ENCODE data around the gene MMP11. TPM values are rescaled to one million over a fixed set of nuclear protein-coding genes. Genes with fewer than 3 reads are reported as not detected.

MMP11 gene
- total RNA-seq, 2 experiments from 2014 or later = 2.1 to 2.4 TPM

DNA sequence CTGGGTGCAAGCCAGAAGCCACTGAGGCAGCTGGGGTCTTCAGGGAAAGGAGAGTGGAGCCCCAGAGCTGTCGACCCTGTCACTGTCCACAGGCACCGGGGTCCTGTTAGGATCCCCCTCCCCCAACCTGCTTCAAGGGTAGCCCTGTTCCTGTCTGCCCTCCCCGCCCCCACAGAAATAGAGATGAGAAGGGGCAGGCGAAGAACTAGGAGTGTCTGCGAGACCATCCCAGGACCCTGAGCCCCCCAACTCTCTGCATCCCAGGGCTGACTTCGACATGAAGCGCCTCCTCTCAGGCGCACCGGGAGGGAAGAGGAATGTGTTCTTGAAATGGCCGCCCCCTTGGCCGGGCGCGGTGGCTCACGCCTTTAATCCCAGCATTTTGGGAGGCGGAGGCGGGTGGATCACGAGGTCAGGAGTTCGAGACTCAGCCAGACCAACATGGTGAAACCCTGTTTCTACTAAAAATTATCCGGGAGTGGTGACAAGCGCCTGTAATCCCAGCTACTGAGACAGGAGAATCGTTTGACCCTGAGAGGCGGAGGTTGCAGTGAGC, 21.1 kb upstream of the MMP11 start:
- peaks cover 2% of the 10 kb centered on the region for H3K27me3 Mint-ChIP-seq
- peak overlapping the region; percentile 79 for H3K27ac Mint-ChIP-seq
- POLR2A ChIA-PET = interaction anchor here (0.6 to 2.3 kb wide), 11 partner anchors 9 to 129 kb away, joined by 3 to 16 read pairs (median 4); partner anchors contain the start of genes C22orf15 and SLC2A11
- peak overlapping the region; percentile 83 for H3K4me3 Mint-ChIP-seq
- peaks cover 1% of the 10 kb centered on the region for H3K36me3 Mint-ChIP-seq
- H3K9me3 Mint-ChIP-seq = no peaks in the 10 kb centered on the region
- ATAC-seq (ENCODE audit: low read depth) (peak; percentile 35), DNase-seq (no peak)
- H3K4me1 Mint-ChIP-seq = peaks cover 12% of the 10 kb centered on the region

DNA sequence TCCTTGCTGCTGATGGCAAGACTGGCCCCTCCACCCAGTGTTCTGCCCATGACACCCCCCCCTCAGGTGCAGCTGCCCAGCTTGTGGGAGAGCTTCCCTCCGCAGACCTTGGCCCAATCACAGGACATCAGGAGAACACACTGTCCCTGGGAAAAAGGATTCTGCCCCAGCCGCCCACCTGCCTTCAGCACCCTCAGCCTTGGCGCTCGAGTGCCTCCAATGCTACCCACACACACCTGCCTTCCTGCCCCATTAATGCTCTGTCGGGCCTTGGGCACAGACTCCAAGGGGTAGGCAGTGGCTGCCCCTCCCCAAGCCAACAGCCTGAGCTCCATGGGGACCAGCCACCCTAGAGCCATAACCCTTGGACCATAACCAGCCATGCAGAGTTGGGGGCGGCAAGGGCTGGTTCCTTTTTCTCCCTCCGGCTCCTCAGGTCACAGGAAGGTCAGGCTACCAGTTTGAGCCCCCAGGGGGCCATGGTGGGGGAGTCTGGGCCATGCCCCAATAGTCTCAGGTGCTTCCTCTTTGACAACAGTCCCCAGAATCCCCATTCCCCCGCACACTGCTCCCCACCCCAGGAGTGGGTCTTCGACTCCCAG, 20.5 kb upstream of the MMP11 start:
- ATAC-seq (ENCODE audit: low read depth) (no peak), DNase-seq (no peak)
- H3K36me3 Mint-ChIP-seq = peaks cover 1% of the 10 kb centered on the region
- peak overlapping the region; percentile 70 for H3K4me3 Mint-ChIP-seq
- peak overlapping the region; percentile 78 for H3K27ac Mint-ChIP-seq
- no peaks in the 10 kb centered on the region for H3K9me3 Mint-ChIP-seq
- H3K27me3 Mint-ChIP-seq = peaks cover 2% of the 10 kb centered on the region
- H3K4me1 Mint-ChIP-seq = peaks cover 15% of the 10 kb centered on the region
- POLR2A ChIA-PET = interaction anchor here (0.7 to 2.3 kb wide), 6 partner anchors 11 to 47 kb away, joined by 3 to 16 read pairs (median 4); partner anchors contain the start of gene C22orf15

DNA sequence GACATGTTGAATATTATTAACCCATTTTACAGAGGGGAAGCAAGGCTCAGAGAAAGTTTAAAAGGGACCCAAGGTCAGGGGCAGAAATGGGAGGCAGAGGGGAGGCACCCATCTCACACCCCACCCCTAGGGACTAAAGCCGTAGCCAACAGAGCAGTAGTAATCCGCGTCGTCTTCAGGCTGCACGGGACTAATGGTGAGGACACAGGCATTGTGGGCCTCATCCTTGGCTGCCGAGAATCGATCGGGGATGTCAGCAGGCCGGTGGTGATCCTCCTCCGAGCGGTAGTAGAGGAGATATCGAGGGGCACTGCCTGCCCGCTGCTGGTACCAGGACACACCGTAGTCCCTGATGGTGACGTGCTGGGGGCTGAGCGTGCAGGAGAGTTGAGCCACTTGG, 19.9 kb upstream of the MMP11 start:
- ATAC-seq (ENCODE audit: low read depth) = no peak
- Mint-ChIP-seq H3K27ac (peak overlapping the region; percentile 60), H3K9me3 (no peaks in the 10 kb centered on the region), H3K27me3 (peaks cover 2% of the 10 kb centered on the region), H3K36me3 (peaks cover 1% of the 10 kb centered on the region), H3K4me3 (no peak overlapping the region), H3K4me1 (peaks cover 15% of the 10 kb centered on the region)
- no peak for DNase-seq
- POLR2A ChIA-PET = interaction anchor here (1.9 to 2.3 kb wide), 2 partner anchors 11 to 35 kb away, joined by 4 to 16 read pairs; partner anchors contain the start of gene C22orf15

DNA sequence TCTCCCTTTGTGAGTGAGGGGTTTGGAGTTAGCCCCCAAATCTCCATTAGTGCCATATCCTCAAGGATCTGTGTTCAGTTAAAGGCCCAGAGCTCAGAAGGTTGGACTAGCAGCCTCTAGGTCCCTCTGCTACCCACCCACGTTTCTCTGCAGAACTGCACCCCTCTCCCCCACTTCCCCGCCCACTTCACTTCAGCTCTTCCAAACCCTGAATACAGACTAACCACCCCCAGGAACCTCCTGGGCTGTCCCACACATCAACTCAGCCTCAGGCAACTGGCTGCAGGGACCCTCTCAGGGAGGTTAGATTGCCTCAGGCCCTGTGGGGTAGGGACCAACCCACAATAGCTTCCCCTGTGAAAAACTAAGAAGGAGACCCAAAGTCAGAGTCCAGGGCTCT, 19.3 kb upstream of the MMP11 start:
- H3K27ac Mint-ChIP-seq = no peak overlapping the region

DNA sequence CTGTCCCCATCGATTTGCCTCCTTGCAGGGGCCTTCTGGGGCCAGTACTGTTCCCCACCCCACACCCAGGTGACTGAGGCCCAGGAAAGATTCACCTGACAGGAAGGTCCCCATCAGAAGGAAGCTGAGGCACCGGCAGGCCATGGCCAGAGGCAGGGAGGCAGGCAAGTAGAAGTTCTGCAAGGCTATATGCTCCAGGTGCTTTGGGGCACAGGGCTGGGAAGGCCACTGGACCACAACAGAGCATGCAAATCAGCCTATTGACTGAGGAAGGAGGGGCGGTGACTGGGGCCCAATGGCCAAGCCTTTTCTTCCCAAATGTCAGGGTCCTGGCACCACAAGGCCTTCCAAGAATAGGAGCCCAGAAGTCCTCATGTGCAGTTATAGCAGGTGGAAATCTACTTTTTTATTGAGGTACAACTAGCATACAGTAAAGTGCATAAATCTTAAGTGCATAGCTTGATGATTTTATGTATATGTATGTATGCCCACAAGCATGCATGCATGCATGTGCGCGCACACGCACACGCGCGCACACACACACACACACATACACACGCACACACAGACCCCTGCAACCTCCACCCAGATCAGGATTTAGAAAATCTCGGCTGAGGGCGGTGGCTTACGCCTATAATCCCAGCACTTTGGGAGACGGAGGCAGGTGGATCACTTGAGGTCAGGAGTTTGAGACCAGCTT, 18.3 kb upstream of the MMP11 start, which contains the start of gene VPREB3:
Gene VPREB3 (minus strand): TSS at position 206 of the 700 bp plus-strand sequence. CDS start 62 bp downstream, at position 144.
- Mint-ChIP-seq H3K27ac (no peak within 1 kb of the TSS), H3K9me3 (no peaks in the 10 kb centered on the region), H3K36me3 (peaks cover 1% of the 10 kb centered on the region), H3K27me3 (peaks cover 2% of the 10 kb centered on the region), H3K4me3 (no peak within 1 kb of the TSS), H3K4me1 (peaks cover 15% of the 10 kb centered on the region)
- no peak for ATAC-seq (ENCODE audit: low read depth)
- DNase-seq = no peak
- POLR2A ChIA-PET = interaction anchor here (0.5 kb wide), 1 partner anchor 60 kb away, joined by 3 read pairs; no protein-coding TSS in a partner anchor

More for the DNA sequence above, 19.3 kb upstream of the MMP11 start:
- H3K4me1 Mint-ChIP-seq = peaks cover 15% of the 10 kb centered on the region
- peaks cover 2% of the 10 kb centered on the region for H3K27me3 Mint-ChIP-seq
- H3K9me3 Mint-ChIP-seq = no peaks in the 10 kb centered on the region
- H3K36me3 Mint-ChIP-seq = peaks cover 1% of the 10 kb centered on the region
- POLR2A ChIA-PET = interaction anchor here (1.9 kb wide), 1 partner anchor 10 kb away, joined by 4 read pairs; the partner anchor contains the start of gene C22orf15
- no peak for DNase-seq
- ATAC-seq (ENCODE audit: low read depth) = no peak
- H3K4me3 Mint-ChIP-seq = no peak overlapping the region

DNA sequence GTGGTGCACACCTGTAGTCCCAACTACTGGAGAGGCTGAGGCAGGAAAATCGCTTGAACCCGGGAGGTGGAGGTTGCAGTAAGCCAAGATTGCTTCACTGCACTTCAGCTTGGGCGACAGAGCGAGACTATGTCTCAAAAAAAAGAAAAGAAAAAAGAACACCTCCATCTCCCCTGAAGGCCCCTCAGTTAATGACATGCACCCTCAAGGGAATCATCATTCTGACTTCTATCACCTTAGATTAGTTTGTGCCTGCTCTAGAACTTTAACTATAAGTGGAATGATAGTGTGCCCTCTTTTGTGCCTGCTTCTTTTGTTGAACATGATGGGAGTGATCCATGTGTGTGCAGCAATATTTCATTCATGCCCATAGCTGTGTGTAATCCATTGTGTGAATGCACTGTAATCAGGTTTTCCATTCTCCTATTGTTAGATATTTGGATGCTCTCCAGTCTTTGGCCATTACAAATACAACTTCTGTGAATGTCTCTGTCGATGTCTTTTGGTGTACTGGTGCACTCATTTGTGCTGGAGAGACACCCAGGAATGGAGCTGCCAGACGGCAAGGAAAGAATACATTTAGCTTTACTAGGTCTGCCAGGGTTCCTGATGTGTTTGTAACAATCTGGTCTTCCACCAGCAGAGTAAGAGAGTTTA, 17.5 kb upstream of the MMP11 start:
- Mint-ChIP-seq H3K27me3 (peaks cover 2% of the 10 kb centered on the region), H3K36me3 (peaks cover 1% of the 10 kb centered on the region), H3K9me3 (no peaks in the 10 kb centered on the region), H3K27ac (no peak overlapping the region), H3K4me3 (no peak overlapping the region), H3K4me1 (peaks cover 9% of the 10 kb centered on the region)
- DNase-seq (no peak), ATAC-seq (ENCODE audit: low read depth) (no peak)
- POLR2A ChIA-PET = no interaction called here

DNA sequence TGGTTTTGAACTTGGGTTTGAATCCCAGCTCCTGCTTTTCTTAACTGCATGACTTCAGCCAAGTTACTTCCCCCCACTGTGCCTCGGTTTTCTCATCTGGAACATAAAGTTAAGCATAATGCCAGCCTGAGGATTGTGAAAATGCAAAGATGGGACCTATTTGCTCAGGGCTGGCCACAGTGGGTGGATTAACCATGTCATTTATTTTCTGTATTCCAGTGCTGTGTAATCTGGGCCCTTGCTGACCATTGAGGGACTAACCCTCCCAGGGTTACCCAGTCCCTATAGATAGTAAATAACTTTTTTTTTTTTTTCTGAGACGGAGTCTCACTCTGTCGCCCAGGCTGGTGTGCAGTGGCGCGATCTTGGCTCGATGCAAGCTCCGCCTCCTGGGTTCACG, 16.9 kb upstream of the MMP11 start:
- ATAC-seq (ENCODE audit: low read depth) (no peak), DNase-seq (no peak)
- peaks cover 2% of the 10 kb centered on the region for H3K27me3 Mint-ChIP-seq
- no peaks in the 10 kb centered on the region for H3K9me3 Mint-ChIP-seq
- H3K36me3 Mint-ChIP-seq = no peaks in the 10 kb centered on the region
- H3K27ac Mint-ChIP-seq = no peak overlapping the region
- H3K4me3 Mint-ChIP-seq = no peak overlapping the region
- peaks cover 8% of the 10 kb centered on the region for H3K4me1 Mint-ChIP-seq
- POLR2A ChIA-PET = interaction anchor here (0.7 to 1.2 kb wide), 2 partner anchors 30 to 69 kb away, joined by 3 read pairs; no protein-coding TSS in a partner anchor

DNA sequence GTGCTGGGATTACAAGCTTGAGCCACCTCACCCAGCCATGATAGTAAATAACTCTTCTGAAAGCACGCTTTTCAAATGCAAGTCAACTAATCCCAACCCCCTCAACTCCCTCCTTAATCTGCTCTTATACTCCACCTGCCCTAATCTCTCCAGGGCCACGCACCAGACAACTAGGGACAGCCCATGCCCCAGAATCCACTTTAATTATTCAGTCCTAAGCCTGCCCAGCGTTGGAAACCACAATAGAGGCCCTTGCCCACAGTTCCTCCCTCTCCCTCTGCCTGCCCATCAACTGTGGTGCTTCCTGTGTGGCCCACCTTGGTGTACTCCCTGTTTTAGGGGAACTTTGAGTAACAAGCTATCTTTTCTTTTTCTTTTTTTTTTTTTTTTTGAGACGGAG, 15.8 kb upstream of the MMP11 start:
- Mint-ChIP-seq H3K4me3 (no peak overlapping the region), H3K4me1 (peaks cover 10% of the 10 kb centered on the region), H3K9me3 (no peaks in the 10 kb centered on the region), H3K36me3 (no peaks in the 10 kb centered on the region), H3K27me3 (peaks cover 2% of the 10 kb centered on the region), H3K27ac (peak overlapping the region; percentile 26)
- POLR2A ChIA-PET = interaction anchor here (0.9 kb wide), 1 partner anchor 101 kb away, joined by 3 read pairs; the partner anchor contains the start of gene SLC2A11
- ATAC-seq (ENCODE audit: low read depth) (no peak), DNase-seq (no peak)

DNA sequence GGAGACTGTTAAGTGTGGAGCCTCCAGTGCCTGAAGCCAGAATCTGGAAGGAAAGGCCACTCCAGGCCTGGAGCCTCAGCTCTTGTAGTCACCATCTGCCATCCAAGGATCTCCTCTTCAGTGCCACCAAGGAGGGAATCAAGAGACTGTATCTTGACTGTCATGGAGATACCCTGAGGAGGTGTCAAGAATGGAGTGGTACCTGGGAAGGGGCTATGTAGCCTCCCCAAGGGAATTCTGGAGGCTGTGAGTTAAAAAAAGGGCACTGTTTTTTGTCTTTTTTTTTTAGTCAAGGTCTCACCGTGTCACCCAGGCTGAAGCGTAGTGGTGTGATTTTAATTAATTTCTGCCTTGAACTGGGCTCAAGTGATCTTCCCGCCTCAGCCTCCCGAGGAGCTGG, 13.1 kb upstream of the MMP11 start:
- DNase-seq (no peak), ATAC-seq (ENCODE audit: low read depth) (no peak)
- peaks cover 2% of the 10 kb centered on the region for H3K36me3 Mint-ChIP-seq
- no peak overlapping the region for H3K4me3 Mint-ChIP-seq
- no peak overlapping the region for H3K27ac Mint-ChIP-seq
- no peaks in the 10 kb centered on the region for H3K9me3 Mint-ChIP-seq
- peaks cover 23% of the 10 kb centered on the region for H3K4me1 Mint-ChIP-seq
- peaks cover 2% of the 10 kb centered on the region for H3K27me3 Mint-ChIP-seq
- POLR2A ChIA-PET = interaction anchor here (0.6 to 1.5 kb wide), 2 partner anchors 9 to 22 kb away, joined by 3 read pairs; partner anchors contain the start of gene ZNF70

DNA sequence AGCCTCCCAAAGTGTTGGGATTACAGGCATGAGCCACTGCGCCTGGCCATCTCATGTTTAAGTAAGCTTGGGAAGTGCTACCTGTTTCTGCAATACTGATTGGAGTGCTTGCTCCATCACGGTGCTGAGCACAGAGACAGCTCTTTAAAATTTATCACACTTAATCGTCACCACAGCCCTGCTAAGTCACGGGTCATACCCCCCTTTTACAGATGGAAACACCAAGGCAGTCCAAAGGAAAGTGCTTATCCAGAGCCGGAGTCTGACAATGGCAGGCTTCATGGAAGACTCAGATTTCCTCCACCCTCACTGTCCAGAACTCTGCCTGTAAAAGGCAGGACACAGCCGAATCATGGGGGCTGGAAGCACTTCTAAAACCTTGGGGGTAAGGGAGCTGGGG, 12.6 kb upstream of the MMP11 start:
- no peak overlapping the region for H3K4me3 Mint-ChIP-seq
- POLR2A ChIA-PET = interaction anchor here (1.5 to 1.9 kb wide), 2 partner anchors 9 kb away, joined by 3 to 7 read pairs; partner anchors contain the start of gene ZNF70
- H3K4me1 Mint-ChIP-seq = peaks cover 27% of the 10 kb centered on the region
- DNase-seq (no peak), ATAC-seq (ENCODE audit: low read depth) (no peak)
- H3K9me3 Mint-ChIP-seq = no peaks in the 10 kb centered on the region
- H3K27ac Mint-ChIP-seq = no peak overlapping the region
- peaks cover 2% of the 10 kb centered on the region for H3K27me3 Mint-ChIP-seq
- peaks cover 2% of the 10 kb centered on the region for H3K36me3 Mint-ChIP-seq

DNA sequence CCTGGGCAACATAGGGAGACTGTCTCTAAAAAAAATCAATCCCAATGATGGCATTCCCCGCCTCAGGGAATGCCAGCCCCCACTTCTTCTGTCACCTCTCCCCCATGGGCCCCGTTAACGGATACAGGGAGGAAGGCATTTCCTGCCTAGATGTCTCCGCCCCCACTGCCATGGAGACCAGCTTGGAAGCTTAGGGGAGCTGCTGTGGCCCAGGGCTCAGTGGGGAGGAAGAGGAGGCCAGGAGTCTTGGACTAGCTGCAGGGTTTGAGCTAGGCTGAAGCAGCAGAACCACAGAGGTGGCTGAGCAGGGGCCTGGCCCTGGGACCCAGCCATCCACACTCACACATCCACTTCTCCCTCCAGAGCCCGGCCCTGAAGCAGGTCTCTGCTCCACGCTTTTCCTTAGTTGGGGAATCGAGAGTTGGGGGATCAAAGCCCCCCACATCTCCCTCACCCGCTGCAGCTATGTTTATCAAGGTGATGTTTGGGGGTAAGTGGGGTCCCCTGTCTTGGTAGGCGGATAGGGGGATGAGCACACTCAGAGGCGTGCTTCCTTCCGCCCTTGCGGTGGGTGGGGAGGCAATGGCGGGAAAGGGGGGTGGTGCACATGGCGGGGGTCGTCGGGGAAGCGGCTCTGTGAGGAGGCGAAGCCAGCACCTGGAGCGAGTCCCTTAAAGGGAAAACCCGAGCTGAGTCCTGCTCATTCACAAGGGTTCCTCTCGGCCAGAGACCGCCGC, 9.6 kb upstream of the MMP11 start, which contains the start of gene C22orf15:
Gene C22orf15 (plus strand): TSS at position 149 of the 737 bp plus-strand sequence. CDS start 317 bp downstream, at position 466.
- Mint-ChIP-seq H3K27ac (peak within 1 kb of the TSS; percentile 90), H3K36me3 (peaks cover 2% of the 10 kb centered on the region), H3K4me3 (peak within 1 kb of the TSS; percentile 81), H3K9me3 (no peaks in the 10 kb centered on the region), H3K27me3 (no peaks in the 10 kb centered on the region), H3K4me1 (peaks cover 38% of the 10 kb centered on the region)
- POLR2A ChIA-PET = interaction anchor here (0.6 to 1.5 kb wide), 10 partner anchors 10 to 131 kb away, joined by 3 to 8 read pairs (median 4); partner anchors contain the start of genes MIF, MMP11, SLC2A11 and SMARCB1
- ATAC-seq (ENCODE audit: low read depth) (peak; percentile 17), DNase-seq (peak; percentile 60)

DNA sequence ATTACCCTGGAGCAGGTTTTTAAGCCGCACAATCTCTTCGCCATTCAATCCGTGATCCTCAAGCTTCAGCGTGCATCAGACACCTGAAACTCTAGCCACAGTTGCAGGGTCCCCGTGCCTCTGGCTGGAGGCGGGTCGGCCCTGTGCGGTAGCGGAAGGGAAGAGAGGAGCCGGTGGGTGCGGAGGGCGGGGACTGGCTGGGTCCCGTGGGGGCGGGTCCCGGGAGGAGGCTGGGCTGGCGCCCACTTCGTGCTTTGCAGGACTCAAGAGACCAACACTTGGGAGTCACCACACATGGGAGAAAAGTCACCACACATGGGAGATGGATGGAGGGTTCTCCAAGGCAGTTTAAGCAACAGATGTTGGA, 9.1 kb upstream of the MMP11 start:
- Mint-ChIP-seq H3K36me3 (peaks cover 2% of the 10 kb centered on the region), H3K27ac (peak overlapping the region; percentile 90), H3K27me3 (no peaks in the 10 kb centered on the region), H3K9me3 (no peaks in the 10 kb centered on the region), H3K4me3 (peak overlapping the region; percentile 81), H3K4me1 (peaks cover 40% of the 10 kb centered on the region)
- POLR2A ChIA-PET = interaction anchor here (0.8 to 1.5 kb wide), 6 partner anchors 9 to 94 kb away, joined by 3 to 8 read pairs (median 4); partner anchors contain the start of genes MMP11, SLC2A11, SMARCB1 and ZNF70
- ATAC-seq (ENCODE audit: low read depth) = peak; percentile 30
- peak; percentile 71 for DNase-seq
